Measurements from ENCODE around the gene ITPK1. TPM values are rescaled to one million over a fixed set of nuclear protein-coding genes. Genes with fewer than 3 reads are reported as not detected.
A peak's percentile ranks its signal among the peaks of the same experiment; 100 is the strongest.

The ITPK1 gene
- total RNA-seq, 4 donors from 2014 or later, result 132 to 172 (median 157) TPM

DNA sequence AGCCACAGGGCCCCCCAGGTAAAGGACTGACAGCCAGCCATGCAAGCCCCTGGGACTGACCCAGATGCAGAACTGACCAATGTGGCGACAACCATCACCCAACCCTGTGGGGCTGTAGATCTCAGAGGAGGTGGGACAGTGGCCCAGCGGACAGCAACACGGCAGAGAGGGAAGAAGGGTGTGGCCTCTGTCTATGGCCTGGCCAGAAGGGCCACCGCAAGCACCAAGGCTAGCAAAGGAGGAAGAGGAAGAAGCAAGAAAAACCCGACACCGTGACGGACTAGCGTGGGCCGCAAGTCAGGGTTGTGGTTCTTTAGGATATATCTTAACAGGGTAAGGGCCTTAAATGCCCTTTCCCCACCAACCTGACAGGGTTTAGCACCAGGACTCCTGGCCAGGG is 71.2 kb downstream of the ITPK1 start:
- Histone ChIP-seq H3K27ac (peak overlapping the region; percentile 75 to 96 (median 84)), H3K4me3 (peak overlapping the region in 1 of 4 donors; percentile 9), H3K36me3 (peaks cover 0 to 4% (median 0%) of the 10 kb centered on the region in 3 donors), H3K4me1 (peaks cover 26 to 95% (median 43%) of the 10 kb centered on the region in 4 donors), H3K27me3 (no peaks in the 10 kb centered on the region), H3K9me3 (no peaks in the 10 kb centered on the region)
- no peak for TF ChIP-seq POLR2A (IDR thresholded peaks at IDR 0.05)
- TF ChIP-seq, protein P1, sequence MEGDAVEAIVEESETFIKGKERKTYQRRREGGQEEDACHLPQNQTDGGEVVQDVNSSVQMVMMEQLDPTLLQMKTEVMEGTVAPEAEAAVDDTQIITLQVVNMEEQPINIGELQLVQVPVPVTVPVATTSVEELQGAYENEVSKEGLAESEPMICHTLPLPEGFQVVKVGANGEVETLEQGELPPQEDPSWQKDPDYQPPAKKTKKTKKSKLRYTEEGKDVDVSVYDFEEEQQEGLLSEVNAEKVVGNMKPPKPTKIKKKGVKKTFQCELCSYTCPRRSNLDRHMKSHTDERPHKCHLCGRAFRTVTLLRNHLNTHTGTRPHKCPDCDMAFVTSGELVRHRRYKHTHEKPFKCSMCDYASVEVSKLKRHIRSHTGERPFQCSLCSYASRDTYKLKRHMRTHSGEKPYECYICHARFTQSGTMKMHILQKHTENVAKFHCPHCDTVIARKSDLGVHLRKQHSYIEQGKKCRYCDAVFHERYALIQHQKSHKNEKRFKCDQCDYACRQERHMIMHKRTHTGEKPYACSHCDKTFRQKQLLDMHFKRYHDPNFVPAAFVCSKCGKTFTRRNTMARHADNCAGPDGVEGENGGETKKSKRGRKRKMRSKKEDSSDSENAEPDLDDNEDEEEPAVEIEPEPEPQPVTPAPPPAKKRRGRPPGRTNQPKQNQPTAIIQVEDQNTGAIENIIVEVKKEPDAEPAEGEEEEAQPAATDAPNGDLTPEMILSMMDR (IDR thresholded peaks at IDR 0.05), result no peak
- DNase-seq, result peak in 2 of 3 donors; percentile 70 to 77

DNA sequence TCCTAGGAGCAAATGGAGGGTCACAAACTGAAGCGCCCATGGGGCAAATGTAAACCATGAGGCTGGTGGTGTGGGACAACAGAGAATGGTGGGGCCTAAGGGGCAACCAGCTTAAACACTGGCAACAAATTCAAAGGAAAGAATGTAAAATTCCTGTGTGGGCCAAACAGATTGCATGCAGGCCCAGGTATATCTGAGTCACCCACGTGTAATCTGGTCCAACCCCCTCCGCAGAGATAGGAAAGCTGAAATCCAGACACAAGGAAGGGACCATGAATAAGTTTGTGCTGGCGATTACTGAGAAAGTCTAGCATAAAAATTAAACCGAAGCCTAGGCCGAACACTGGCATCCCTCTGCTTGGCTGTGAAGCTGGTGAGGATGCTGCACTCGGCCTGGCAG is 71.6 kb downstream of the ITPK1 start:
- no peak for DNase-seq
- H3K4me1 ChIP-seq, result peaks cover 26 to 97% (median 43%) of the 10 kb centered on the region in 4 donors
- H3K9me3 ChIP-seq, result no peaks in the 10 kb centered on the region

DNA sequence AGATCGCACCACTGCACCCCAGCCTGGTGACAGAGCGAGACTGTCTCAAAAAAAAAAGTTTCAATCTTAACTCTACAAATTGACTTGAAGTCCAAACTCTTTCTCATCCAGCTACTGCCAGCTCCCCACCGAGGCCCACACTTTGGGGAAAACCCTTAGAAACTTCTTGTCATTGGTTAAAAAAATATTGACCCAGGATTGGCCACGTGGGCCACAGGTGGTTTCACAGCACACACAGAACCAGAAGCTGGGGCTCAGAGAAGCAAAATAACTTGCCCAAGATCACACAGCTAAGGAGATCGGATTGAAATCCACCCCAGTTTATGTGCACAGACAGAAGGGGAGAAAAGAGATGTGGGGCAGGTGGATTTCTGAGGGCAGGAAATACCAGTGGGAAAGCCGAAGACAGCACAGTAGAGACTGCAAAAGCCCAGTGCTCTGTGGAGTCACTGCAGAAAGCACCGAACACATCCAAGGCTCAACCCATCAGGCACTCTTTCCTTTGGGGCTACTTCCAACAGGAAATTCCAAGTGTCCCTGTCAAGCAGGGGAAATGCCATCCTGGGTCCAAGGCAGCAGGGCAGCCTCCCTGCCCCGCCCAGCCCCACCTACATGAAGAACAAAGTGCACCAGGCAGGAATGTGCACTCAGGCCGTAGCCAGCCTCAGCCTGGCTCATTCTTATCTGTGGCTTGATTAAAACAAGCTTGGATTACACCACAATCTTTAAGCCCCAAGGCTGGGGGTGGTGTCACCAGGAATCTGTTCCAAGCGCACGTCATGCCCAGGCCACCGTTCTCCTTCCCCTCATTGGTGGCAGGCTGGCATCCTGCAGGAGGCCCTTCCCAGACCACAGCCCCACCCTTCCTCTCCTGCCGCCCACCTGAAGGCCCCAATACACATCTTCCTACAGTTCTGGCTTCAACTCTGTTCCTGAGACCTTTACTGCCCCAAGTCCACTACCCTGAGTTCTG is 72.5 kb downstream of the ITPK1 start:
- Histone ChIP-seq H3K27ac (peak overlapping the region; percentile 75 to 96 (median 84)), H3K36me3 (no peaks in the 10 kb centered on the region), H3K9me3 (no peaks in the 10 kb centered on the region), H3K4me3 (no peak overlapping the region), H3K4me1 (peaks cover 26 to 97% (median 43%) of the 10 kb centered on the region in 4 donors), H3K27me3 (no peaks in the 10 kb centered on the region)
- TF ChIP-seq, protein P1 (IDR thresholded peaks at IDR 0.05), result no peak
- TF ChIP-seq POLR2A (IDR thresholded peaks at IDR 0.05), result peak; percentile 44 to 73
- DNase-seq, result peak in 2 of 3 donors; percentile 92 to 93

More for the DNA sequence above, 71.6 kb downstream of the ITPK1 start:
- no peaks in the 10 kb centered on the region for H3K27me3 ChIP-seq
- H3K27ac ChIP-seq, result peak overlapping the region; percentile 75 to 96 (median 84)
- peaks cover 0 to 4% (median 0%) of the 10 kb centered on the region in 3 donors for H3K36me3 ChIP-seq
- TF ChIP-seq, protein P1 (IDR thresholded peaks at IDR 0.05), result no peak
- TF ChIP-seq POLR2A (IDR thresholded peaks at IDR 0.05), result no peak
- H3K4me3 ChIP-seq, result no peak overlapping the region

DNA sequence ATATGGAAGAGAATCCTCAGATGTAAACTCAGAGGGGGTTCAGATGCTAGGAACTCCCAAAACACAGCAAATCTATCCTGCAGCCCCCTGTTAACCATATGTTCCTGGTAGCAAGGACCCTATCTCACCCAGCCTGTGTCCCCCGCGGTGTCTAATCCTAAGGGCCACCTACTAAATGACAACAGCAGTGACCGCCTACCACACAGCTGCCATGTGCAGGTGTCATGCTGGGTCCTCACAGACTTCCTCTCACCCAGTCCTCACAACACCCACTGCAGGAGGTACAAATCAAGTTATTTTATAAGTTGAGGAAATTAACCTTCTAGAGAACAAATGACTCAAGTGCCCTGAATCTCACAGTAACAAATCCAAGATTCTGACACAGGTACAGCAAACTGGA is 73.9 kb downstream of the ITPK1 start:
- TF ChIP-seq, protein P1 (IDR thresholded peaks at IDR 0.05), result no peak
- TF ChIP-seq POLR2A (IDR thresholded peaks at IDR 0.05), result no peak

DNA sequence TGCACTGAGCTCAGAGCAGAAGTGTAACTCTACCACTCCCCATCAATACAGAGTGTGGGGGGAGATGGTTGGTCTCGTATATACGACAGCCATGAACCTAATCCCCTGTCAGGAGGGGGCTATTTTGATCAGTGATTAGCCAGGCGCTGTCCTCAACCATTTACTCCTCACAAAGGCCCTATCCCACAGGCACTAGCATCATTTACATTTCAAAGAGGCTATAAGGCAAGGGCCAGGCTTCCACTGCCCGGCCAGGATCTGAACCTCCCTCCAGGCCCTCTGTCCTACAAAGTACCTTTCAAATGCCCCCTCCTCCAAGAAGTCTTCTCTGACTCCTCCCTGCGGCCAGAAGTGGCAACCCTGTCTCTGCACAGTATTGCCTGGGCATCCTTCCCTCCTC is 74.7 kb downstream of the ITPK1 start:
- no peaks in the 10 kb centered on the region for H3K36me3 ChIP-seq
- no peak for DNase-seq
- H3K27ac ChIP-seq, result peak overlapping the region; percentile 69 to 96 (median 74)
- no peak overlapping the region for H3K4me3 ChIP-seq
- no peaks in the 10 kb centered on the region for H3K27me3 ChIP-seq
- no peaks in the 10 kb centered on the region for H3K9me3 ChIP-seq
- TF ChIP-seq POLR2A (IDR thresholded peaks at IDR 0.05), result no peak
- TF ChIP-seq, protein P1 (IDR thresholded peaks at IDR 0.05), result no peak
- H3K4me1 ChIP-seq, result peaks cover 26 to 98% (median 42%) of the 10 kb centered on the region in 4 donors

More for the DNA sequence above, 73.9 kb downstream of the ITPK1 start:
- Histone ChIP-seq H3K36me3 (no peaks in the 10 kb centered on the region), H3K27me3 (no peaks in the 10 kb centered on the region), H3K27ac (peak overlapping the region; percentile 69 to 96 (median 74)), H3K4me3 (no peak overlapping the region), H3K9me3 (no peaks in the 10 kb centered on the region), H3K4me1 (peaks cover 28 to 98% (median 41%) of the 10 kb centered on the region in 4 donors)
- DNase-seq, result peak in 1 of 3 donors; percentile 35
